GM18951 (cell line): ENCODE results near the gene ACKR3.

Experiments
- POLR2A ChIP-seq: IDR thresholded peaks from 4 replicates; pipeline ENCODE4 v1.6.1; 2011; ENCODE audit warnings: mild to moderate bottlenecking; ENCODE audit not compliant: insufficient read length, insufficient read depth; ENCODE audit errors: extremely low read depth
- in situ Hi-C: fragments of 300-500 bp; cut with MboI; formaldehyde crosslinking; loops from one replicate; pipeline ENCODE4 v1.12.0; 2022; ENCODE audit warnings: low sequenced_read_pairs, mixed read lengths, inconsistent platforms; ENCODE audit not compliant: unreplicated experiment

Gene ACKR3

DNA sequence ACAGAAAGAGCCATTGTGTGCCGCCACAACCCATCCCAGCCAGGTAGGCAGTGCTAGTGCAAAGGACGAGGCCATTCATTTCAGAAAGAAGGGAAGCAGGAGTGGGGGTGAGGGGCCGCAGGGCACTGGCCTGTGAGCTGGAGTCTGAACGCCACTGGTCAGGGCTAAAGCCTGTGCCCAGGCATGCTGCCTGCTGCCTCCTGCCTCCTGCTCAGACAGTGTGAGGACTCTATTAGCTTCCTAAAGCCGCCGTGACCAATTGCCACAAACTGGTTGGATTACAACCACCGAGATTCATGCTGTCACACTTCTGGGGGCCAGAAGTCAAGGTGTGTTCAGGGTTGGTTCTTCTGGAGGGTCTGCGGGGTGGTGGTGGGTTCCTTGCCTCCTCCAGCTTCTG, 21.2 kb downstream of the ACKR3 start:
- in situ Hi-C loops, result loop anchor here (25.0 kb wide), 1 partner anchor 229 kb away; no protein-coding TSS in a partner anchor
- TF ChIP-seq POLR2A, result no peak

DNA sequence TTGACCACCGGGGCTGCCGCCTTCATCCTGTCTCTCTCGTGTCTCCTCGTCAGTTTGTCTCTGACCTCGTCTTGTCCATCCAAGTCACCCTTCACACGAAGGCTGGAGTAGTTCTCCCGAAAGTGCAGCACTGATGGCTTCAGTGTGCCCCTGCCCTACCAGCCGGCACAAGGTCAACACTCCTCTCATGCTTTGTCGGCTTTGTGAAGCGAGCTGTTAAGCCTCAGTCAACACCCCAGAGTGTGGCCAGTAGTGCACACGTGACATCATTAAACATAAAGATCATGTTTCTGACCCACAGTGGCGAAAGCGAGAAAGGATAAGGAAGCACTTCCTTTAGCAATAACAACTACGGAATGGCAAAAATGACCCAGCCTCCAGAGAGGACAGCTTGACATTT, 23.2 kb downstream of the ACKR3 start:
- in situ Hi-C loops, result loop anchor here (25.0 kb wide), 1 partner anchor 231 kb away; no protein-coding TSS in a partner anchor
- TF ChIP-seq POLR2A, result no peak

GRCh38 chr2:236593531-236593930, 23.9 kb downstream of the ACKR3 start:
- in situ Hi-C loops, result loop anchor here (25.0 kb wide), 1 partner anchor 231 kb away; no protein-coding TSS in a partner anchor
- TF ChIP-seq POLR2A, result no peak

GRCh38 chr2:236593956-236594355, 24.3 kb downstream of the ACKR3 start:
- TF ChIP-seq POLR2A, result no peak

GRCh38 chr2:236597629-236598028, 28.0 kb downstream of the ACKR3 start:
- no peak for TF ChIP-seq POLR2A
- in situ Hi-C loops, result loop anchor here (25.0 kb wide), 1 partner anchor 235 kb away; no protein-coding TSS in a partner anchor

More at GRCh38 chr2:236593956-236594355, 24.3 kb downstream of the ACKR3 start:
- in situ Hi-C loops, result loop anchor here (25.0 kb wide), 1 partner anchor 232 kb away; no protein-coding TSS in a partner anchor

- TF ChIP-seq POLR2A, result no peak
- in situ Hi-C loops, result loop anchor here (25.0 kb wide), 1 partner anchor 237 kb away; no protein-coding TSS in a partner anchor
Measured at GRCh38 chr2:236599059-236599458, 29.4 kb downstream of the ACKR3 start.

DNA sequence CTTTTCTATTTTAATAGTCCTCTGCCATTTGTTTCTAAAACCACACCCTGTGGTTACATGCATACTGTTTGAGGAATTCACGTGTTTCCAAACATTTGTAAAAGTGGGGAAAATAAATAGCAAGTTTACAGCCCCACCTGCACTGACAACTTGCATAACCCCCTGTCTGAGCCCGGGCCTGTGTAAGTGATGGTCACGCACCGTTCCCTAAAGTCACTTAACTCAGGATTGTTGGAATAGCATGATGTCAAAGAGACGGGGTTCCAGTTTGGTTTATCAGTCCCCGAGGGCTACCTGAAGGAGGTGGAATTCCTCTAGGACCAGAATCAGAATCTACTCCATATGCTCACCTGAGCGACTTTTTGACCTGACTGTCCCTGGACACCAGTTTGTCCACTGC, 30.5 kb downstream of the ACKR3 start:
- no peak for TF ChIP-seq POLR2A
- in situ Hi-C loops, result no loop called here

- in situ Hi-C loops, result no loop called here
- no peak for TF ChIP-seq POLR2A
Measured at GRCh38 chr2:236600892-236601291, 31.3 kb downstream of the ACKR3 start.

GRCh38 chr2:236601316-236602202, 31.9 kb downstream of the ACKR3 start:
- in situ Hi-C loops, result no loop called here

DNA sequence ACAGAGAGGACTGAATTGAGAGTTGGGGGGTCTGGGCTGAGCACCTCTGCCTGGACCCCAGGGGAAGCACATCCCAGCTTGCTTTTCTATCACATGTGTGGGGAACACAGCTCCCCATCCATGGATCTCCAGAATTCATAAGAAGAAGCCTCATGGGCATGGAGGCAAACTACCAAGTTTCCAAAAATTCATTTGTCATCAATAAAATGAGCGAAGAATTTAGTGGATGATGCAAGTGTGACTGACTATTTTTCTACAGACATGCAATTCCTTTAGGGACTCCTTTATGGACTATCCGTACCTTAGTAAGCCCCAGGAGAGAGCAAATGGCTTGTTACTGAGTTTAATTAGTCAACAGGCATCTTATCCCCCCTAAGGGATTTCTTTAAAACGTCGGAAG, 33.1 kb downstream of the ACKR3 start:
- TF ChIP-seq POLR2A, result no peak
- in situ Hi-C loops, result no loop called here

More at GRCh38 chr2:236601316-236602202, 31.9 kb downstream of the ACKR3 start:
- no peak for TF ChIP-seq POLR2A

DNA sequence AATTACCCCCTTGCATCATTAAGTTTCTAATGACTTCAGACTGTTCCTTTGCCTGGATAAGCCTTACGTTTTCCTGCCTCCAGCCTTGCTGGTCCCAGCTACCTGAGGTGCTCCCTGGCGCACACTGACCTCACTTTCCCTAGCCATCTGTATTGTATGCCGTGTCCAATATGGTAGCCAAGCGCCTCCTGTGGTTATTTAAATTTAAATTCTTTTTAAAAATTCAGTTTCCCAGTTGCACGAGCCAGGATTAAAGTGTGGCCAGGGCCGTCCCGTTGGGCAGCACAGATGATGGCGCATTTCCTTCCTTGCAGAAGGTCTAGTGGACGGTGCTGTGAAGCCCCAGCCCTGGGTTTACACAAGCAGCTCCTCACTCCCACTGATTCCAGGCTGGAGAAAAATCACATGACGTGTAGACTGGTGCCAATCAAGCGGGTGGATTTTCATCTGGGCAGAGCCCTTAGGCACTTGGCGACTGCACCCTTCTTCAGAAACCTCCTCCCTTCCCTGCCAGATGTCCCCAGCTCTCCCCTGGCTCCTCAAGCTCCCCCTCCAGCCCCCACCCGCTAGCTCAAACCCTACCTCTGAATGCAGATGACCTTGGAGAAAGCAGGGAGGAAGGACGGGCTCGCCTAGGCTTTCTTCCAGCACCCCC, 33.9 kb downstream of the ACKR3 start:
- in situ Hi-C loops, result no loop called here
- TF ChIP-seq POLR2A, result no peak

- in situ Hi-C loops, result no loop called here
- TF ChIP-seq POLR2A, result no peak
Measured at GRCh38 chr2:236604575-236605344, 35.1 kb downstream of the ACKR3 start.

GRCh38 chr2:236605345-236605734, 35.7 kb downstream of the ACKR3 start:
- TF ChIP-seq POLR2A, result no peak
- in situ Hi-C loops, result no loop called here
